GM10266 (cell line): Measurements from ENCODE around the gene KCNJ5.
A peak's percentile ranks its signal among the peaks of the same experiment; 100 is the strongest.

Source experiments
- DNase-seq: peaks from one replicate; pipeline ENCODE4 v3.0.0; 2012; ENCODE audit errors: extremely low spot score
- CTCF ChIP-seq: IDR thresholded peaks from 2 replicates; pipeline ENCODE4 v1.5.1; 2012; ENCODE audit warnings: mild to moderate bottlenecking, low read depth; ENCODE audit not compliant: control insufficient read depth, insufficient read depth; ENCODE audit errors: missing control alignments

KCNJ5 gene

GRCh38 chr11:128963744-128964325, 72.7 kb downstream of the KCNJ5 start:
- TF ChIP-seq CTCF, result no peak
- DNase-seq, result no peak

GRCh38 chr11:128964463-128964930, 73.3 kb downstream of the KCNJ5 start:
- no peak for TF ChIP-seq CTCF
- DNase-seq, result no peak

- DNase-seq, result peak; percentile 51
- no peak for TF ChIP-seq CTCF
Observed at GRCh38 chr11:128965485-128965884, 74.3 kb downstream of the KCNJ5 start.

- DNase-seq, result no peak
- no peak for TF ChIP-seq CTCF
Observed at GRCh38 chr11:128967578-128967977, 76.4 kb downstream of the KCNJ5 start.

- no peak for TF ChIP-seq CTCF
- no peak for DNase-seq
Observed at GRCh38 chr11:128968916-128969315, 77.8 kb downstream of the KCNJ5 start.
